Smooth muscle cell (in vitro differentiated cells): Measurements from ENCODE around the gene FAM76B. TPM values are rescaled to one million over a fixed set of nuclear protein-coding genes. Genes with fewer than 3 reads are reported as not detected.

Experiments
- DNase-seq: peaks from one replicate; lab custom pipeline; 2025; ENCODE audit not compliant: unreplicated experiment; lab: John Stamatoyannopoulos, UW
- H2AFZ ChIP-seq: fragments of 200-600 bp; sonication (generic); 2 replicates; pipeline ENCODE4 v1.6.0; 2016; ENCODE audit warnings: antibody characterized with exemption, low read depth, mild to moderate bottlenecking
- H3F3A ChIP-seq: fragments of 200-600 bp; sonication (generic); 2 replicates; pipeline ENCODE4 v1.6.0; 2017; ENCODE audit warnings: antibody characterized with exemption, low read depth
- H3K27ac ChIP-seq: fragments of 200-600 bp; sonication (generic); 2 replicates; pipeline ENCODE4 v1.5.1; 2016; ENCODE audit warnings: low read depth, mild to moderate bottlenecking
- H3K27me3 ChIP-seq: fragments of 200-600 bp; sonication (generic); 2 replicates; pipeline ENCODE4 v1.6.1; 2016; ENCODE audit warnings: low read depth, mild to moderate bottlenecking
- H3K36me3 ChIP-seq: fragments of 200-600 bp; sonication (generic); 2 replicates; pipeline ENCODE4 v1.5.1; 2016; ENCODE audit warnings: low read depth
- H3K4me1 ChIP-seq: fragments of 200-600 bp; sonication (generic); 2 replicates; pipeline ENCODE4 v1.5.1; 2016; ENCODE audit warnings: low read depth
- H3K4me2 ChIP-seq: fragments of 200-600 bp; sonication (generic); 2 replicates; pipeline ENCODE4 v1.6.0; 2016; ENCODE audit warnings: mild to moderate bottlenecking
- H3K4me3 ChIP-seq: fragments of 200-600 bp; sonication (generic); 2 replicates; pipeline ENCODE4 v1.5.1; 2016; ENCODE audit warnings: mild to moderate bottlenecking
- H3K79me2 ChIP-seq: fragments of 200-600 bp; sonication (generic); 2 replicates; pipeline ENCODE4 v1.6.0; 2016; ENCODE audit warnings: low read depth, mild to moderate bottlenecking
- H3K9ac ChIP-seq: fragments of 200-600 bp; sonication (generic); 2 replicates; pipeline ENCODE4 v1.6.0; 2016; ENCODE audit warnings: low read depth
- H3K9me3 ChIP-seq: fragments of 200-600 bp; sonication (generic); replicated peaks from 2 replicates; pipeline ENCODE4 v1.5.1; 2016; ENCODE audit warnings: low read depth
- H4K20me1 ChIP-seq: fragments of 200-600 bp; sonication (generic); 2 replicates; pipeline ENCODE4 v1.6.0; 2016; ENCODE audit warnings: low read depth
- CTCF ChIP-seq: fragments of 200-600 bp; sonication (generic); IDR thresholded peaks from 2 replicates; pipeline ENCODE4 v1.5.1; 2017; ENCODE audit warnings: borderline replicate concordance, mild to moderate bottlenecking, antibody characterized with exemption; ENCODE audit not compliant: insufficient read depth, poor library complexity, severe bottlenecking
- WGBS: methylation state at CpG from one replicate; pipeline ENCODE4 v1.1.7; 2016; ENCODE audit warnings: low lambda C conversion rate; 5-methylcytosine and 5-hydroxymethylcytosine counted together
- polyA plus RNA-seq: library from polyadenylated mRNA; unstranded; fragments of >200 nt; fragmentation: Nextera tagmentation; extraction: Ambion mirVana; gene quantifications from 2 replicates; pipeline ENCODE4 v1.2.1, GENCODE V29; 2016
- total RNA-seq: library from RNA; depleted of rRNA; stranded (reverse); fragments of >200 nt; gene quantifications from 2 replicates; pipeline ENCODE4 v1.2.3, GENCODE V29; 2014

FAM76B gene
- total and polyA plus RNA-seq, 2 experiments from 2014 or later = 14.0 to 31.3 TPM

- no peaks in the 10 kb centered on the region for H3K9me3 ChIP-seq
- no peaks in the 10 kb centered on the region for H3K27me3 ChIP-seq
- H3K27ac ChIP-seq = peak overlapping the region; percentile 6
- TF ChIP-seq CTCF = no peak
- peaks cover under 1% of the 10 kb centered on the region for H3K79me2 ChIP-seq
- no peak overlapping the region for H3K9ac ChIP-seq
- WGBS = 87% methylated on average over 1 of the region's 1 CpG
- H3F3A ChIP-seq = peaks cover 8% of the 10 kb centered on the region
- no peaks in the 10 kb centered on the region for H3K4me1 ChIP-seq
- no peak overlapping the region for H3K4me2 ChIP-seq
- H4K20me1 ChIP-seq = no peaks in the 10 kb centered on the region
- H2AFZ ChIP-seq = no peak overlapping the region
- no peak for DNase-seq
- H3K36me3 ChIP-seq = peaks cover 10% of the 10 kb centered on the region
- no peak overlapping the region for H3K4me3 ChIP-seq
These were observed 22.1 kb downstream of the FAM76B start for GRCh38 chr11:95767498-95767897.

GRCh38 chr11:95766701-95767100 is 22.9 kb downstream of the FAM76B start:
- Histone ChIP-seq H3K27me3 (no peaks in the 10 kb centered on the region), H3K9me3 (no peaks in the 10 kb centered on the region), H3K4me3 (no peak overlapping the region), H3K4me1 (no peaks in the 10 kb centered on the region), H3K4me2 (no peak overlapping the region), H3K79me2 (no peaks in the 10 kb centered on the region), H3K36me3 (peaks cover 9% of the 10 kb centered on the region), H2AFZ (no peak overlapping the region), H3K27ac (no peak overlapping the region), H3F3A (peaks cover 8% of the 10 kb centered on the region), H3K9ac (no peak overlapping the region), H4K20me1 (no peaks in the 10 kb centered on the region)
- no peak for DNase-seq
- no peak for TF ChIP-seq CTCF
- WGBS = 96% methylated on average over 3 of the region's 3 CpGs

- H3K27me3 ChIP-seq = no peaks in the 10 kb centered on the region
- WGBS = 19% methylated on average over 4 of the region's 4 CpGs
- H3K79me2 ChIP-seq = no peaks in the 10 kb centered on the region
- no peak overlapping the region for H3K4me2 ChIP-seq
- H4K20me1 ChIP-seq = no peaks in the 10 kb centered on the region
- DNase-seq = no peak
- no peak overlapping the region for H3K4me3 ChIP-seq
- H3K9me3 ChIP-seq = no peaks in the 10 kb centered on the region
- peaks cover 7% of the 10 kb centered on the region for H3F3A ChIP-seq
- H3K36me3 ChIP-seq = no peaks in the 10 kb centered on the region
- no peaks in the 10 kb centered on the region for H3K4me1 ChIP-seq
- H2AFZ ChIP-seq = peak overlapping the region; percentile 55
- H3K9ac ChIP-seq = no peak overlapping the region
- no peak overlapping the region for H3K27ac ChIP-seq
- peak; percentile 79 for TF ChIP-seq CTCF
These were observed 25.2 kb downstream of the FAM76B start for GRCh38 chr11:95764267-95764898.

- H3K4me2 ChIP-seq = no peak overlapping the region
- H3K27me3 ChIP-seq = no peaks in the 10 kb centered on the region
- no peak overlapping the region for H3K9ac ChIP-seq
- H3K4me1 ChIP-seq = no peaks in the 10 kb centered on the region
- no peak overlapping the region for H3K27ac ChIP-seq
- H4K20me1 ChIP-seq = no peaks in the 10 kb centered on the region
- WGBS = 87% methylated on average over 3 of the region's 3 CpGs
- peak overlapping the region; percentile 41 for H2AFZ ChIP-seq
- H3K79me2 ChIP-seq = no peaks in the 10 kb centered on the region
- H3K4me3 ChIP-seq = no peak overlapping the region
- no peaks in the 10 kb centered on the region for H3F3A ChIP-seq
- no peaks in the 10 kb centered on the region for H3K36me3 ChIP-seq
- no peak for DNase-seq
- H3K9me3 ChIP-seq = no peaks in the 10 kb centered on the region
- no peak for TF ChIP-seq CTCF
These were observed 27.0 kb downstream of the FAM76B start for GRCh38 chr11:95762534-95762933.
